IMR-90 (cell line): ENCODE measurements around the gene NBPF11.
"Not testable (repeated sequence)": the region's sequence is repeated elsewhere in the genome, so short reads cannot be mapped to it uniquely, and the experiment has no call there.

Source experiments
- CEBPB ChIP-seq: IDR thresholded peaks from 2 replicates; pipeline ENCODE4 v1.6.1; 2012; ENCODE audit warnings: low read depth, low read length, improper control_type of control experiment
- NFE2L2 ChIP-seq: fragments of 150-350 bp; IDR thresholded peaks from 2 replicates; pipeline ENCODE4 v1.6.1; 2016; ENCODE audit warnings: low read depth, mild to moderate bottlenecking, low read length
- RAD21 ChIP-seq: IDR thresholded peaks from 2 replicates; pipeline ENCODE4 v1.6.1; 2012; ENCODE audit warnings: low read length, improper control_type of control experiment
- RCOR1 ChIP-seq: IDR thresholded peaks from 2 replicates; pipeline ENCODE4 v1.6.1; 2012; ENCODE audit warnings: mild to moderate bottlenecking, low read length, improper control_type of control experiment; ENCODE audit not compliant: insufficient replicate concordance
- SMC3 ChIP-seq: fragments of 150-350 bp; IDR thresholded peaks from 2 replicates; pipeline ENCODE4 v1.6.1; 2016; ENCODE audit warnings: low read depth, mild to moderate bottlenecking, antibody characterized with exemption, low read length, moderate library complexity
- TF ChIP-seq, protein P1 (sequence below): conservative IDR thresholded peaks from 2 replicates; pipeline ENCODE4 v1.5.1; 2012; ENCODE audit warnings: mild to moderate bottlenecking, low read depth, low read length, improper control_type of control experiment
- TF ChIP-seq, protein P2 (sequence below): fragments of 150-350 bp; IDR thresholded peaks from 2 replicates; pipeline ENCODE4 v1.6.1; 2017; ENCODE audit warnings: mild to moderate bottlenecking, antibody characterized with exemption, low read length, low read depth

DNA sequence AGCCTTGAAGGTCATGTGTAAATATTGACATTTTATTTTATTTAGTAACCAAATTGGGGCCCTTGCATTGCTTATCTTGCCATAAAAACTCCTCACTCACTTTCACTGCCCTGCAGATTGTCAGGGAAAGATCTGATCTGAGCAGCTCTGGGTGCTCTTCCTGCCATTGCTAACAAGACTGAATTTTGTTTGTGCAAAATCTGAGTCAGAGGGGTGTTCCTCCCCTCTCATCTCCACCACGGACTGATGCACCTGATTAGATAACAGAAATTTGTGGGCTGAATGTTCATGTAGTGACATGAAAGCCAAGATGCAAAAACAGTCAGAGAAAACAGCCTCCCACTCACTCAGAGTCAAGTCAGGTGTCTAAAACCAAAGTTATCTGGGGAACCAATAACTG lies 44.9 kb upstream of the NBPF11 start:
- TF ChIP-seq, protein P1, sequence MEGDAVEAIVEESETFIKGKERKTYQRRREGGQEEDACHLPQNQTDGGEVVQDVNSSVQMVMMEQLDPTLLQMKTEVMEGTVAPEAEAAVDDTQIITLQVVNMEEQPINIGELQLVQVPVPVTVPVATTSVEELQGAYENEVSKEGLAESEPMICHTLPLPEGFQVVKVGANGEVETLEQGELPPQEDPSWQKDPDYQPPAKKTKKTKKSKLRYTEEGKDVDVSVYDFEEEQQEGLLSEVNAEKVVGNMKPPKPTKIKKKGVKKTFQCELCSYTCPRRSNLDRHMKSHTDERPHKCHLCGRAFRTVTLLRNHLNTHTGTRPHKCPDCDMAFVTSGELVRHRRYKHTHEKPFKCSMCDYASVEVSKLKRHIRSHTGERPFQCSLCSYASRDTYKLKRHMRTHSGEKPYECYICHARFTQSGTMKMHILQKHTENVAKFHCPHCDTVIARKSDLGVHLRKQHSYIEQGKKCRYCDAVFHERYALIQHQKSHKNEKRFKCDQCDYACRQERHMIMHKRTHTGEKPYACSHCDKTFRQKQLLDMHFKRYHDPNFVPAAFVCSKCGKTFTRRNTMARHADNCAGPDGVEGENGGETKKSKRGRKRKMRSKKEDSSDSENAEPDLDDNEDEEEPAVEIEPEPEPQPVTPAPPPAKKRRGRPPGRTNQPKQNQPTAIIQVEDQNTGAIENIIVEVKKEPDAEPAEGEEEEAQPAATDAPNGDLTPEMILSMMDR = not testable (repeated sequence)
- TF ChIP-seq RCOR1, CEBPB, RAD21, SMC3, NFE2L2: not testable (repeated sequence)
- TF ChIP-seq, protein P2, sequence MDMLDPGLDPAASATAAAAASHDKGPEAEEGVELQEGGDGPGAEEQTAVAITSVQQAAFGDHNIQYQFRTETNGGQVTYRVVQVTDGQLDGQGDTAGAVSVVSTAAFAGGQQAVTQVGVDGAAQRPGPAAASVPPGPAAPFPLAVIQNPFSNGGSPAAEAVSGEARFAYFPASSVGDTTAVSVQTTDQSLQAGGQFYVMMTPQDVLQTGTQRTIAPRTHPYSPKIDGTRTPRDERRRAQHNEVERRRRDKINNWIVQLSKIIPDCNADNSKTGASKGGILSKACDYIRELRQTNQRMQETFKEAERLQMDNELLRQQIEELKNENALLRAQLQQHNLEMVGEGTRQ = not testable (repeated sequence)
